ENCODE data around the gene PTGR2. TPM values are rescaled to one million over a fixed set of nuclear protein-coding genes. Genes with fewer than 3 reads are reported as not detected.

Gene PTGR2
- total and polyA plus RNA-seq, 2 donors (not counting 1 experiment from before 2014, with no cell fraction given) = 5.6 to 7.9 TPM

- TF ChIP-seq EZH2 (IDR thresholded peaks at IDR 0.05; ENCODE audit: low read length, missing control alignments) (no peak), CTCF (conservative IDR thresholded peaks at IDR 0.05 in 1 of 2, IDR thresholded peaks at IDR 0.05 in 1 of 2; ENCODE audit: low read depth in 1 of 2, low read length in 2 of 2) (no peak)
- Histone ChIP-seq H3K27ac (ENCODE audit: insufficient read depth, low read length) (no peak overlapping the region), H3K36me3 (ENCODE audit: control insufficient read depth, insufficient read depth, low read length) (no peaks in the 10 kb centered on the region), H3K9ac (ENCODE audit: insufficient read depth, low read length) (no peak overlapping the region), H4K20me1 (ENCODE audit: control insufficient read depth, extremely low read depth, insufficient read depth, low read length) (no peaks in the 10 kb centered on the region), H2AFZ (ENCODE audit: low read length) (no peak overlapping the region), H3K4me3 (replicated peaks in 1 of 4; ENCODE audit: control extremely low read depth in 1 of 4, insufficient read depth in 1 of 4, low read depth in 3 of 4, low read length in 4 of 4) (no peak overlapping the region), H3K9me3 (ENCODE audit: control insufficient read depth, insufficient read depth, low read depth, low read length) (no peaks in the 10 kb centered on the region), H3K4me1 (ENCODE audit: control insufficient read depth, extremely low read depth, insufficient read depth, low read length) (peaks cover 2% of the 10 kb centered on the region), H3K79me2 (ENCODE audit: control insufficient read depth, insufficient read depth, low read length) (no peaks in the 10 kb centered on the region), H3K4me2 (ENCODE audit: extremely low read depth, insufficient read depth, low read length) (no peak overlapping the region), H3K27me3 (ENCODE audit: control insufficient read depth, insufficient read depth, low read length) (no peaks in the 10 kb centered on the region)
- no peak for DNase-seq (ENCODE audit: low read depth in 2 of 2)
Measured at GRCh38 chr14:73820631-73821030, 31.0 kb upstream of the PTGR2 start.

- no peaks in the 10 kb centered on the region for H3K79me2 ChIP-seq (ENCODE audit: control insufficient read depth, insufficient read depth, low read length)
- H3K4me3 ChIP-seq (replicated peaks in 1 of 4; ENCODE audit: control extremely low read depth in 1 of 4, insufficient read depth in 1 of 4, low read depth in 3 of 4, low read length in 4 of 4) = no peak overlapping the region
- H3K27ac ChIP-seq (ENCODE audit: insufficient read depth, low read length) = no peak overlapping the region
- peaks cover 2% of the 10 kb centered on the region for H3K4me1 ChIP-seq (ENCODE audit: control insufficient read depth, extremely low read depth, insufficient read depth, low read length)
- no peak for TF ChIP-seq EZH2 (IDR thresholded peaks at IDR 0.05; ENCODE audit: low read length, missing control alignments)
- TF ChIP-seq CTCF (conservative IDR thresholded peaks at IDR 0.05 in 1 of 2, IDR thresholded peaks at IDR 0.05 in 1 of 2; ENCODE audit: low read depth in 1 of 2, low read length in 2 of 2) = no peak
- DNase-seq (ENCODE audit: low read depth in 2 of 2) = no peak
- H3K4me2 ChIP-seq (ENCODE audit: extremely low read depth, insufficient read depth, low read length) = no peak overlapping the region
- H3K9ac ChIP-seq (ENCODE audit: insufficient read depth, low read length) = no peak overlapping the region
- H3K27me3 ChIP-seq (ENCODE audit: control insufficient read depth, insufficient read depth, low read length) = no peaks in the 10 kb centered on the region
- no peaks in the 10 kb centered on the region for H3K36me3 ChIP-seq (ENCODE audit: control insufficient read depth, insufficient read depth, low read length)
- H4K20me1 ChIP-seq (ENCODE audit: control insufficient read depth, extremely low read depth, insufficient read depth, low read length) = no peaks in the 10 kb centered on the region
- no peak overlapping the region for H2AFZ ChIP-seq (ENCODE audit: low read length)
- H3K9me3 ChIP-seq (ENCODE audit: control insufficient read depth, insufficient read depth, low read depth, low read length) = no peaks in the 10 kb centered on the region
Measured at GRCh38 chr14:73823339-73823885, 28.2 kb upstream of the PTGR2 start.

- Histone ChIP-seq H3K9ac (ENCODE audit: insufficient read depth, low read length) (no peak overlapping the region), H3K27me3 (ENCODE audit: control insufficient read depth, insufficient read depth, low read length) (no peaks in the 10 kb centered on the region), H3K4me2 (ENCODE audit: extremely low read depth, insufficient read depth, low read length) (no peak overlapping the region), H3K9me3 (ENCODE audit: control insufficient read depth, insufficient read depth, low read depth, low read length) (no peaks in the 10 kb centered on the region), H2AFZ (ENCODE audit: low read length) (no peak overlapping the region), H4K20me1 (ENCODE audit: control insufficient read depth, extremely low read depth, insufficient read depth, low read length) (no peaks in the 10 kb centered on the region), H3K4me3 (replicated peaks in 1 of 4; ENCODE audit: control extremely low read depth in 1 of 4, insufficient read depth in 1 of 4, low read depth in 3 of 4, low read length in 4 of 4) (no peak overlapping the region), H3K36me3 (ENCODE audit: control insufficient read depth, insufficient read depth, low read length) (no peaks in the 10 kb centered on the region), H3K4me1 (ENCODE audit: control insufficient read depth, extremely low read depth, insufficient read depth, low read length) (peaks cover 2% of the 10 kb centered on the region), H3K79me2 (ENCODE audit: control insufficient read depth, insufficient read depth, low read length) (no peaks in the 10 kb centered on the region), H3K27ac (ENCODE audit: insufficient read depth, low read length) (no peak overlapping the region)
- no peak for TF ChIP-seq CTCF (conservative IDR thresholded peaks at IDR 0.05 in 1 of 2, IDR thresholded peaks at IDR 0.05 in 1 of 2; ENCODE audit: low read depth in 1 of 2, low read length in 2 of 2)
- TF ChIP-seq EZH2 (IDR thresholded peaks at IDR 0.05; ENCODE audit: low read length, missing control alignments) = no peak
- DNase-seq (ENCODE audit: low read depth in 2 of 2) = no peak
Measured at GRCh38 chr14:73824127-73824526, 27.5 kb upstream of the PTGR2 start.
